ENCODE measurements around the gene TEAD4.
"Not testable (repeated sequence)": the region's sequence is repeated elsewhere in the genome, so short reads cannot be mapped to it uniquely, and the experiment has no call there.

TEAD4 gene

DNA sequence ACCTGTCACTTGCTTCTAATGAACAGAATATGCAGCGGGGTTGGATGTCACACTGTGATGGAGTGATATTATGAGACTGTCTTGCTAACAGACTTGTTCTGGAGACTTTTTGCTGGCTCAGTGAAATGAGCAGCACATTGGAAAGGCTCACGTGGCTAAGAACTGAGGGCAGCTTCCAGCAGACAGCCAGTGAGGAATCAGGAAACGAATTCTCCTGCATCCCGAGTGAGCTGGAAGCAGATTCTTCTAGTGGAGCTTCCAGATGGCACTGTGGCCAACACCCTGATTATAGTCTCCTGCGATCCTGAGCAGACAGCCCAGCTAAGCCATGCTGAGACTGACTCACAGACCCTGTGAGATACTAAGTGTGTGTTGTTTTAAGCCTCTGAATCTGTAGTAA lies 101.9 kb downstream of the TEAD4 start:
- DNase-seq (ENCODE audit: low read depth) = no peak
- no peak overlapping the region for H3K4me3 ChIP-seq (ENCODE audit: low read depth, low read length)
- TF ChIP-seq, protein P1, sequence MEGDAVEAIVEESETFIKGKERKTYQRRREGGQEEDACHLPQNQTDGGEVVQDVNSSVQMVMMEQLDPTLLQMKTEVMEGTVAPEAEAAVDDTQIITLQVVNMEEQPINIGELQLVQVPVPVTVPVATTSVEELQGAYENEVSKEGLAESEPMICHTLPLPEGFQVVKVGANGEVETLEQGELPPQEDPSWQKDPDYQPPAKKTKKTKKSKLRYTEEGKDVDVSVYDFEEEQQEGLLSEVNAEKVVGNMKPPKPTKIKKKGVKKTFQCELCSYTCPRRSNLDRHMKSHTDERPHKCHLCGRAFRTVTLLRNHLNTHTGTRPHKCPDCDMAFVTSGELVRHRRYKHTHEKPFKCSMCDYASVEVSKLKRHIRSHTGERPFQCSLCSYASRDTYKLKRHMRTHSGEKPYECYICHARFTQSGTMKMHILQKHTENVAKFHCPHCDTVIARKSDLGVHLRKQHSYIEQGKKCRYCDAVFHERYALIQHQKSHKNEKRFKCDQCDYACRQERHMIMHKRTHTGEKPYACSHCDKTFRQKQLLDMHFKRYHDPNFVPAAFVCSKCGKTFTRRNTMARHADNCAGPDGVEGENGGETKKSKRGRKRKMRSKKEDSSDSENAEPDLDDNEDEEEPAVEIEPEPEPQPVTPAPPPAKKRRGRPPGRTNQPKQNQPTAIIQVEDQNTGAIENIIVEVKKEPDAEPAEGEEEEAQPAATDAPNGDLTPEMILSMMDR (IDR thresholded peaks at IDR 0.05; ENCODE audit: low read depth, low read length, missing control alignments) = no peak

DNA sequence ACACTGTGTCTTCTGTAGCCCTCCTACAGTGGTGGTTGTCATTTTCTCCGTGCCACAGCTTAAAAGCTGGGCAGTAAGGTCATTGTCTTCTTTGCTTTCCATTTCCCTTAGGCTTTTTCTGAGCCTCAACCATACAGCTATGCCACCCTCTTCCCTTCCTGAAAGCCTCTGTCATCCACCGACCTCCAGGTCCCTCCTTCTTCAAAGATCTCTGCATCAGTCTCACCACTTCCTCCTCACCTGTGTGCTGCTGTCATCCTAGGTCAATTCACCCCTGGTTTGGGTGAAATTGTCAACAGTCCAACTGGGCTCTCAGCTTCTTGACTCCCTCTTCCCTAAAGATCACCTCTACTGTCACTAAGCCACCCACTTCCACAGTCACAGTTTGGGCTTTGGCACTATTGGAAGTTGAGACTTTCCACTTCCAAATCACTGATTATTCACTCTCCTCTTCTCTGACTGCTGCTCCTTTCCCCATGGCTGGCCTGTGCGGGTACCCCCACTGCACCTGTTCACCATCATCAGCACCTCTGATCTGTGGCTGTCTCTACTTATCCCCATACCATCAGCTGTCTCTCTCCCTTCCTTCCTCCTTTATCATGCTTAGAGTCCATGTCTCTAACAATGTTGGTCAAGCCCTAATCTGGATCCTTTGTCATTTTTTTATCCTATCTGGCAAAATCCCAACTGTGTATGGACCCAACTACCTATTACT lies 102.5 kb downstream of the TEAD4 start:
- TF ChIP-seq, protein P1 (IDR thresholded peaks at IDR 0.05; ENCODE audit: low read depth, low read length, missing control alignments) = no peak
- no peak for DNase-seq (ENCODE audit: low read depth)
- H3K4me3 ChIP-seq (ENCODE audit: low read depth, low read length) = no peak overlapping the region

- H3K4me3 ChIP-seq (ENCODE audit: low read depth, low read length) = no peak overlapping the region
- DNase-seq (ENCODE audit: low read depth) = no peak
- TF ChIP-seq, protein P1 (IDR thresholded peaks at IDR 0.05; ENCODE audit: low read depth, low read length, missing control alignments) = no peak
Observed at GRCh38 chr12:3065300-3065699, 106.1 kb downstream of the TEAD4 start.

- not testable (repeated sequence) for DNase-seq (ENCODE audit: low read depth); H3K4me3 ChIP-seq (ENCODE audit: low read depth, low read length)
Observed at GRCh38 chr12:3065846-3066245, 106.6 kb downstream of the TEAD4 start.

DNA sequence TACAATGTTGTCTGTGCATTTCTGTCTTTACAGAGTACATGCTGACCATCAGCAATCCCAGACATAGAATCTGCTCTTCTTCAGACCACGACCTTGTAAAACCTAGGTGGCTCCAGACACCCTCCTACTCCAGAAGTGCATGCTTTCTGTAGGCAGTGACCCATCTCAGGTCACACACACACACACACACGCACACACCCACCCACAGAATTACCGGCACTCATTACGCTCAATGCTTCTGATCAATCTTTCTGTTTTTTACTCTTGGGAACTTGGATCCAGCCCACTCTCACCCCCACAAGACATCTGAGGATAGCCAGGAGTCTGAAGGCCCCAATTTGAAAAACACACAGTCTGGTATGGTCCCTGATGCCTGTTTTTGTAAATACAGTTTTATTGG lies 110.5 kb downstream of the TEAD4 start:
- no peak overlapping the region for H3K4me3 ChIP-seq (ENCODE audit: low read depth, low read length)
- TF ChIP-seq, protein P1 (IDR thresholded peaks at IDR 0.05; ENCODE audit: low read depth, low read length, missing control alignments) = no peak
- no peak for DNase-seq (ENCODE audit: low read depth)

DNA sequence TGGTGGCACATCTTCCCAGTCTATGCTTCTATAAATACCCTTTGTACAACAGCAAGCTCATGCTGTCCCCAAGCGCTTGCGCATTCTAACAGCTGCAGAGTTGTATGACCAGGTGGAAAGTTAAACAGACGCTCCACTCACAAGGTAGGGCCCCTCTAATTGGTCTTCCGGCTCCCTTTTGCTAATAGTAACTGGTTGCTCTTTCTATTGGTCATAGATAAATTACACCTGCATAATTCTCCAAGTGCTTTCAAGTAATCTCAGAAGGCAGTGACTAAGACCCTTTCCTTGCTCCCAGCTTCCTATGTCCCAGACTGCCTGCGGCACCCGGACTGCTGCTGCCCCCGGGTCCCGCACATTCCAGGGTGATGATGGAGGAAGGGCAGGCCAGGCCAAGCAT lies 111.9 kb downstream of the TEAD4 start:
- no peak overlapping the region for H3K4me3 ChIP-seq (ENCODE audit: low read depth, low read length)
- TF ChIP-seq, protein P1 (IDR thresholded peaks at IDR 0.05; ENCODE audit: low read depth, low read length, missing control alignments) = no peak
- DNase-seq (ENCODE audit: low read depth) = no peak

DNA sequence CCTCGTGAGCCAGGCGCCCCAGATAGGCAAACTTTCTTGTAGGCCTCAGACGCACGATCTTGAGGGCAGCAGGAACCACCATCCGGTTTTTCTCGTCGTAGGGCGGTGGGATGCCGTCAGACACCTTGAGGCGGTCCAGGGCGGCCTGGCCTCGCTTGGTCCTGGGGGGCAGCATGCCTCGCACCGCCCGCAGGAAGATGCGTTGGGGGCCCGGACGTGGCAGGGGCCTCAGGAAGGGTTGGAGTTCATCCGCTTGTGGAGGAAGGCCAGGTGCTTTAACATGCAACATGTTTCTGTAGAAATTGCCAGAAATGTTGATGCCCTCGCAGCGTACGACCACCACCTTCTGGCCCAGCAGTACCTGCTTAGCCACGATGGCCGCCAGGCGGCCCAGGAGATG lies 112.5 kb downstream of the TEAD4 start:
- TF ChIP-seq, protein P1 (IDR thresholded peaks at IDR 0.05; ENCODE audit: low read depth, low read length, missing control alignments) = no peak
- no peak for DNase-seq (ENCODE audit: low read depth)
- H3K4me3 ChIP-seq (ENCODE audit: low read depth, low read length) = no peak overlapping the region
